ENCODE results near the gene NUPR2.

Gene NUPR2

DNA sequence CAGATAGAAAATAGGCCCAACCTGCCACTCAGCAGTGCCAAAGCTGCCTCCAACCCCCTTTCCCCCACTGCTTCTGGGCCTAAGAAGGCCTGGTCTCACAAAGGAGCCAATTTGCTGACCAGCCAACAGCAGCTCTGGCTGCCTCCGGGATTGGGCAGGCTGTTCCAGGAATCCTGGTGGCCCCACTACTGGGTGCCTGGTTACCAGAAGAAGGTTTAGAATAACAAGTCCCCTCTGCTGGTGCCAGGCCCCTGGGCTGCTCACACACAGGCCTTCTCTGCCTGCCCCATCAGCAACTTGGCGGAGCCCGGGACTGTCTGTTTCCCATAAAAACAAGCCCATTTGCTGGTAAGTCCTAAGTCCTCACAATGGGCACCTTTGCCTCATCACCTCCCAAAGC lies 24.6 kb downstream of the NUPR2 start:
- Histone ChIP-seq H3K36me3 (replicated peaks; ENCODE audit: low read depth, low read length) (no peaks in the 10 kb centered on the region), H3K79me2 (ENCODE audit: low read length) (no peaks in the 10 kb centered on the region), H3K9me3 (ENCODE audit: insufficient read depth, low read length) (no peaks in the 10 kb centered on the region), H3K27me3 (ENCODE audit: low read depth, low read length) (no peaks in the 10 kb centered on the region), H3K4me2 (ENCODE audit: low read length) (no peak overlapping the region), H3K4me3 (ENCODE audit: low read length) (no peak overlapping the region), H3K9ac (ENCODE audit: low read length) (no peak overlapping the region), H2AFZ (ENCODE audit: low read depth, low read length) (no peak overlapping the region), H3K4me1 (ENCODE audit: low read length) (no peaks in the 10 kb centered on the region), H4K20me1 (ENCODE audit: insufficient read depth, low read length) (no peaks in the 10 kb centered on the region), H3K27ac (ENCODE audit: low read length) (no peak overlapping the region)
- TF ChIP-seq EZH2phosphoT487 (IDR thresholded peaks at IDR 0.05; ENCODE audit: low read depth) = no peak
- TF ChIP-seq, protein P1, sequence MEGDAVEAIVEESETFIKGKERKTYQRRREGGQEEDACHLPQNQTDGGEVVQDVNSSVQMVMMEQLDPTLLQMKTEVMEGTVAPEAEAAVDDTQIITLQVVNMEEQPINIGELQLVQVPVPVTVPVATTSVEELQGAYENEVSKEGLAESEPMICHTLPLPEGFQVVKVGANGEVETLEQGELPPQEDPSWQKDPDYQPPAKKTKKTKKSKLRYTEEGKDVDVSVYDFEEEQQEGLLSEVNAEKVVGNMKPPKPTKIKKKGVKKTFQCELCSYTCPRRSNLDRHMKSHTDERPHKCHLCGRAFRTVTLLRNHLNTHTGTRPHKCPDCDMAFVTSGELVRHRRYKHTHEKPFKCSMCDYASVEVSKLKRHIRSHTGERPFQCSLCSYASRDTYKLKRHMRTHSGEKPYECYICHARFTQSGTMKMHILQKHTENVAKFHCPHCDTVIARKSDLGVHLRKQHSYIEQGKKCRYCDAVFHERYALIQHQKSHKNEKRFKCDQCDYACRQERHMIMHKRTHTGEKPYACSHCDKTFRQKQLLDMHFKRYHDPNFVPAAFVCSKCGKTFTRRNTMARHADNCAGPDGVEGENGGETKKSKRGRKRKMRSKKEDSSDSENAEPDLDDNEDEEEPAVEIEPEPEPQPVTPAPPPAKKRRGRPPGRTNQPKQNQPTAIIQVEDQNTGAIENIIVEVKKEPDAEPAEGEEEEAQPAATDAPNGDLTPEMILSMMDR (IDR thresholded peaks at IDR 0.05; ENCODE audit: low read depth, low read length) = no peak

DNA sequence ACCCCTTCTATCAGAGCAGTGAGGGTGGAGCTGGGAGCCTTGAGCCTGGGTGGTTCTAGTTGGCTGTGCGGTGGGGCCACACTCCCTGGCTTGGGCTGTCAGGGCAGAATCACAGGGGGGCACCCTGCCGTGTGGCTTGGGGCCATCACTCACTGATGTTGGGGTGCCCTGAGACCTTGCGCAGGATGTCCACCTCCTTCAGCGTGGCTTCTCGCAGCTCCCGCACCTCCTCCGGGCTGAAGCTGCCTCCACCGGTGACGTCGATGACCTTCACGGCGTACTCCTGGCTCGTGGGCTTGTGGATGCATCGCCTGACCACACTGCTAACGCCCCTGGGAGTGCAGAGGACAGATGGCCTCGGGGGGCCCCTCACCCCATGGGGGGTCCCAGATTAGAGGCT lies 28.8 kb downstream of the NUPR2 start:
- Histone ChIP-seq H3K9me3 (ENCODE audit: insufficient read depth, low read length) (no peaks in the 10 kb centered on the region), H3K4me2 (ENCODE audit: low read length) (no peak overlapping the region), H2AFZ (ENCODE audit: low read depth, low read length) (no peak overlapping the region), H4K20me1 (ENCODE audit: insufficient read depth, low read length) (no peaks in the 10 kb centered on the region), H3K27ac (ENCODE audit: low read length) (no peak overlapping the region), H3K4me1 (ENCODE audit: low read length) (no peaks in the 10 kb centered on the region), H3K4me3 (ENCODE audit: low read length) (no peak overlapping the region), H3K79me2 (ENCODE audit: low read length) (no peaks in the 10 kb centered on the region), H3K9ac (ENCODE audit: low read length) (no peak overlapping the region), H3K36me3 (replicated peaks; ENCODE audit: low read depth, low read length) (no peaks in the 10 kb centered on the region), H3K27me3 (ENCODE audit: low read depth, low read length) (no peaks in the 10 kb centered on the region)
- TF ChIP-seq, protein P1 (IDR thresholded peaks at IDR 0.05; ENCODE audit: low read depth, low read length) = no peak
- no peak for TF ChIP-seq EZH2phosphoT487 (IDR thresholded peaks at IDR 0.05; ENCODE audit: low read depth)

DNA sequence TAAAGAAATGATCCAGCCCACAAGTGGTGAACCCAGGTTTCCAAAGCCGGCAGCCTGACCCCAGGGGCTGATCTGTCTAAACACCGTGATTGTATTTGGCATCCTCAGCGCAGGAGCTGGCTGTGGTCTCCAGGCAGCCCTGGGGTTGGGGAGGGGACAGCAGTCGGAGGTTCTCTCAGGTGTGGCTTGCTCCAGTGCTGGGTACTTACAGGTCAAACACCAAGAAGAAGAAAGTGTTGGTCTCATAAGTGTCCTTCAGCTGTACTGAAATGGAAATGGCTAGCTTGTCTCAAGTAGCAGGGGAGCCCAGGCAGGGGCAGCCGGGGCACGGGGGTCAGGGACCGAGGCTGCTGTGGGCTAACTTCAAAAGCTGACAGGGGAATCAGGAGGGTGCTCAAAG lies 29.5 kb downstream of the NUPR2 start:
- no peaks in the 10 kb centered on the region for H3K36me3 ChIP-seq (replicated peaks; ENCODE audit: low read depth, low read length)
- H4K20me1 ChIP-seq (ENCODE audit: insufficient read depth, low read length) = no peaks in the 10 kb centered on the region
- H3K4me1 ChIP-seq (ENCODE audit: low read length) = no peaks in the 10 kb centered on the region
- H3K4me3 ChIP-seq (ENCODE audit: low read length) = no peak overlapping the region
- H2AFZ ChIP-seq (ENCODE audit: low read depth, low read length) = no peak overlapping the region
- no peak overlapping the region for H3K27ac ChIP-seq (ENCODE audit: low read length)
- H3K79me2 ChIP-seq (ENCODE audit: low read length) = no peaks in the 10 kb centered on the region
- TF ChIP-seq EZH2phosphoT487 (IDR thresholded peaks at IDR 0.05; ENCODE audit: low read depth) = no peak
- TF ChIP-seq, protein P1 (IDR thresholded peaks at IDR 0.05; ENCODE audit: low read depth, low read length) = no peak
- H3K27me3 ChIP-seq (ENCODE audit: low read depth, low read length) = no peaks in the 10 kb centered on the region
- no peak overlapping the region for H3K4me2 ChIP-seq (ENCODE audit: low read length)
- H3K9ac ChIP-seq (ENCODE audit: low read length) = no peak overlapping the region
- H3K9me3 ChIP-seq (ENCODE audit: insufficient read depth, low read length) = no peaks in the 10 kb centered on the region

DNA sequence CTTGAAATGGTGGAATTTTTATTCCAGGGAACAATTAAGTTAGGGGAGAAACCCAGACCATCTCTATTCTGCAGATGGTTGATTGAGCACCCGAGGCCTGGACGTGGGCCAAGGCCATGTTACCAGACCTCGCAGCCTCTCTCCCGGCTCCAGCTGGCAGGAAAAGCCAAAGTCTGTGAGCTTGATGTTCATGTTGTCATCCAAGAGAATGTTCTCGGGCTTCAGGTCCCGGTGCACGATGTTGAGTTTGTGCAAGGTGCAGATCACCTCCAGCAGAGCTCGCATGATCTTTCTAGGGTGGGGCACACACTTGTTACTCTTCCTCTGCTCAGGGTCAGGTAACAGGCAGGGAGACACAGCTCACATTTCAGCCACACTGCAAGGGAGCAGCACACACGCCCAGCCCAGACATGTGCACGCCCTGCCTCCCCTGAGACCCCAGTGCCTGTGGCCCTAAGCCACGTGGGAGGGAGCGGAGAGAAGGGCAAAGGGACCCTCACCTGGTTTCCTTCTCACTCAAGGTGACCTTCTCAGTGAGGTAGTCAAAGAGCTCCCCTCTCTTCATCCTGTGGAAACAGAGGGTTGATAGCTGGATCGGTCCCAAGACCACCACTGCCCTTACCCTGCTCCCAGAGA lies 32.9 kb downstream of the NUPR2 start:
- Histone ChIP-seq H2AFZ (ENCODE audit: low read depth, low read length) (no peak overlapping the region), H3K9me3 (ENCODE audit: insufficient read depth, low read length) (no peaks in the 10 kb centered on the region), H3K4me2 (ENCODE audit: low read length) (no peak overlapping the region), H3K4me1 (ENCODE audit: low read length) (no peaks in the 10 kb centered on the region), H3K27me3 (ENCODE audit: low read depth, low read length) (no peaks in the 10 kb centered on the region), H3K36me3 (replicated peaks; ENCODE audit: low read depth, low read length) (peaks cover 14% of the 10 kb centered on the region), H3K79me2 (ENCODE audit: low read length) (no peaks in the 10 kb centered on the region), H3K4me3 (ENCODE audit: low read length) (no peak overlapping the region), H3K9ac (ENCODE audit: low read length) (no peak overlapping the region), H4K20me1 (ENCODE audit: insufficient read depth, low read length) (no peaks in the 10 kb centered on the region), H3K27ac (ENCODE audit: low read length) (no peak overlapping the region)
- TF ChIP-seq, protein P1 (IDR thresholded peaks at IDR 0.05; ENCODE audit: low read depth, low read length) = no peak
- no peak for TF ChIP-seq EZH2phosphoT487 (IDR thresholded peaks at IDR 0.05; ENCODE audit: low read depth)

All from OCI-LY3 (cell line).